SKM-1 treated with dmso at 0.1 percent for 144 hours (cell line): ENCODE measurements around the gene GOLGA1.
A peak's percentile ranks its signal among the peaks of the same experiment; 100 is the strongest.

Experiments
- DNase-seq: peaks from one replicate; lab custom pipeline; 2025; ENCODE audit not compliant: unreplicated experiment; lab: John Stamatoyannopoulos, UW

Gene GOLGA1

GRCh38 chr9:124886461-124886860 is 54.4 kb downstream of the GOLGA1 start:
- DNase-seq: no peak

- no peak for DNase-seq
These were observed 55.3 kb downstream of the GOLGA1 start for GRCh38 chr9:124885551-124885950.

GRCh38 chr9:124884376-124884775 is 56.5 kb downstream of the GOLGA1 start:
- no peak for DNase-seq

GRCh38 chr9:124882231-124882630 is 58.7 kb downstream of the GOLGA1 start:
- no peak for DNase-seq

- no peak for DNase-seq
These were observed 59.6 kb downstream of the GOLGA1 start for GRCh38 chr9:124881138-124881743.

GRCh38 chr9:124880501-124880900 is 60.4 kb downstream of the GOLGA1 start:
- DNase-seq: no peak

- no peak for DNase-seq
These were observed 61.7 kb downstream of the GOLGA1 start for GRCh38 chr9:124879226-124879625.

- no peak for DNase-seq
These were observed 62.4 kb downstream of the GOLGA1 start for GRCh38 chr9:124878518-124878917.

GRCh38 chr9:124878021-124878420 is 62.9 kb downstream of the GOLGA1 start:
- DNase-seq: no peak

GRCh38 chr9:124877021-124877782 is 63.7 kb downstream of the GOLGA1 start:
- no peak for DNase-seq

GRCh38 chr9:124875501-124875900 is 65.4 kb downstream of the GOLGA1 start:
- no peak for DNase-seq

- no peak for DNase-seq
These were observed 67.2 kb downstream of the GOLGA1 start for GRCh38 chr9:124873664-124874063.

- DNase-seq: no peak
These were observed 69.7 kb downstream of the GOLGA1 start for GRCh38 chr9:124871156-124871561.

GRCh38 chr9:124870723-124871122 is 70.2 kb downstream of the GOLGA1 start:
- DNase-seq: no peak

- no peak for DNase-seq
These were observed 70.8 kb downstream of the GOLGA1 start for GRCh38 chr9:124869986-124870560.

GRCh38 chr9:124869466-124869985 is 71.4 kb downstream of the GOLGA1 start:
- DNase-seq: no peak

- DNase-seq: peak; percentile 88
These were observed 72.1 kb downstream of the GOLGA1 start for GRCh38 chr9:124868511-124869465.

GRCh38 chr9:124863371-124863871 is 77.5 kb downstream of the GOLGA1 start:
- DNase-seq: no peak

GRCh38 chr9:124861342-124862229 is 79.3 kb downstream of the GOLGA1 start, which contains the start of the genes ARPC5L and RPL35:
Gene ARPC5L, plus strand, starts transcription at chr9:124862130. Its CDS starts 7,161 bp downstream, at chr9:124869291.
Gene RPL35, minus strand, starts transcription at chr9:124861957. Its CDS starts 45 bp downstream, at chr9:124861912.
- peak; percentile 90 for DNase-seq
